HG02981 (cell line): Measurements from ENCODE around the gene COL18A1.

ENCODE experiments used
- ATAC-seq: cut with Tn5 transposase; IDR thresholded peaks from one replicate; pipeline ENCODE4 v1.9.1; 2021; ENCODE audit warnings: mild to moderate bottlenecking, moderate library complexity; ENCODE audit not compliant: unreplicated experiment

COL18A1 gene

GRCh38 chr21:45412491-45412890 is 7.5 kb downstream of the COL18A1 start:
- no peak for ATAC-seq

- ATAC-seq = no peak
These were observed 8.1 kb downstream of the COL18A1 start for GRCh38 chr21:45412909-45413611.

GRCh38 chr21:45413922-45414321 is 9.0 kb downstream of the COL18A1 start:
- ATAC-seq = no peak

- ATAC-seq = no peak
These were observed 9.6 kb downstream of the COL18A1 start for GRCh38 chr21:45414396-45415187.

- ATAC-seq = no peak
These were observed 10.4 kb downstream of the COL18A1 start for GRCh38 chr21:45415188-45415942.

- no peak for ATAC-seq
These were observed 11.1 kb downstream of the COL18A1 start for GRCh38 chr21:45415943-45416611.

GRCh38 chr21:45416620-45417019 is 11.7 kb downstream of the COL18A1 start:
- no peak for ATAC-seq

- ATAC-seq = no peak
These were observed 12.4 kb downstream of the COL18A1 start for GRCh38 chr21:45417256-45417950.

- no peak for ATAC-seq
These were observed 13.0 kb downstream of the COL18A1 start for GRCh38 chr21:45417951-45418300.

GRCh38 chr21:45418301-45419071 is 13.5 kb downstream of the COL18A1 start:
- no peak for ATAC-seq

GRCh38 chr21:45419162-45419561 is 14.2 kb downstream of the COL18A1 start:
- ATAC-seq = no peak

GRCh38 chr21:45420061-45421041 is 15.4 kb downstream of the COL18A1 start:
- ATAC-seq = no peak

- ATAC-seq = no peak
These were observed 16.3 kb downstream of the COL18A1 start for GRCh38 chr21:45421071-45421845.

- no peak for ATAC-seq
These were observed 17.1 kb downstream of the COL18A1 start for GRCh38 chr21:45421846-45422775.

- no peak for ATAC-seq
These were observed 18.4 kb downstream of the COL18A1 start for GRCh38 chr21:45423201-45423955.
